T-helper 22 cell (primary cell): Measurements from ENCODE around the gene ENTPD7.
A peak's percentile ranks its signal among the peaks of the same experiment; 100 is the strongest.
"Not testable (repeated sequence)": the region's sequence is repeated elsewhere in the genome, so short reads cannot be mapped to it uniquely, and the experiment has no call there.

ENCODE experiments used
- DNase-seq: peaks from one replicate; pipeline ENCODE4 v3.0.0-alpha.2; 2020; ENCODE audit warnings: low read depth

ENTPD7 gene

DNA sequence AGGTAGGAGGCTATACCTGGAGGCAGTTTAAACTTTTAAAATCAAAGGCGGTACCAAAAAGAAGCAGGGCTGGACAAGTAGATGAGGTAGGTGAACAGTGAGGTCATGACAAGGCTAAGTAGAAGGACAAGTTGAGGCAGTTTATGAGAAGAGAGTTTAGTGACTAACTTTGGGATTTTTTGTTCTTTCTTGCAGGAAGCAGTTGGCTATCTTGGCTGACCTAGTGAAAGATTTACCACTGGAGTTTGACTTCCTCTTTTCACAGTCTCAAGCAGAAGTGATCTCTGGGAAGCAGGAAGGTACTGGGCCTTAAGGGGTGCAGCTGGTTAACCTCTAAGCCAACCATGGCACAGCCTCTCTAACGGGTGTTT is 26.3 kb downstream of the ENTPD7 start:
- no peak for DNase-seq

DNA sequence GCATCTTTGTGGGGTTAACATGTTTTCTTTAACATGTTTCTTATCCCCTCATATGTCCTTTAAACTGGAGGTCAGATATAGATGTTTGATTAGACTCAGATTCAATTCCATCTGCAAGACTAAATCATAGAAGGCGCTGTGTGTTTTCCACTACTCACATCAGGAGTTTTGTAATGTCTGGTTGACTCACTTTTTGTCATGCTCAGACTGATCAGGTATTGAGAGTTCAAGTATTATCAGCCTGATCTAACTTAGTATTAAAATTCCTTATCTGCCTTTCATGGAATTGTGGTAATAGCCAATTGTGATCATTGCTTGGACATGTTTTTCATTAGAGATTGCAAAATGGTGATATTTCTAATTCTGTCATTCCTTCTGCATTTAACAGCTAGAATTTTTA is 30.2 kb downstream of the ENTPD7 start:
- DNase-seq: no peak

DNA sequence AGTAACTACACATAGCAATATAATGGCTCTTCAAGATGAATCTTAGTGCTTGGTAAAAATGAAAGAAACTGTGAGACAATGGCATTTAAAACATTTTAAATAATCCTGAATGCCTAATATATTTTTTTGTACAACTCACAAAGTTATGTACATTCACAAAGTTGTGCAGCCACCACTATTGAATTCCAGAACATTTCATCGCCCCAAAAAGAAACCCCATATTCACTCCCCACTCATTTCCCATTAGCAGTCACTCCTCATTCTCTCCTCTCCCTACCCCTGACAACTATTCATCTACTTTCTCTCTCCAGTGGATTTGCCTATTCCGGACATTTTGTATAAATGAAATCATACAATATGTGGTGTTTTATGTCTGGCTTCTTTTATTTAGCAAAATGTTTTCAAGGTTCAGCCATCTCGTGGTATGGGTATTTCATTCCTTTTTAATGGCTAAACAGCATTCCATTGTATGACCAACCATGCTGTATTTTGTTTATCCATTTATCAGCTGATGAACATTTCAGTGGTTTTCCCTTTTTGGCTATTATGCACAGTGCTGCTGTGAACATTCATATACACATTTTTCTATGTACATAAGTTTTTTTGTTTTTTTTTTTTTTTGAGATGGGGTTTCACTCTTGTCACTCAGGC is 34.7 kb downstream of the ENTPD7 start:
- no peak for DNase-seq

DNA sequence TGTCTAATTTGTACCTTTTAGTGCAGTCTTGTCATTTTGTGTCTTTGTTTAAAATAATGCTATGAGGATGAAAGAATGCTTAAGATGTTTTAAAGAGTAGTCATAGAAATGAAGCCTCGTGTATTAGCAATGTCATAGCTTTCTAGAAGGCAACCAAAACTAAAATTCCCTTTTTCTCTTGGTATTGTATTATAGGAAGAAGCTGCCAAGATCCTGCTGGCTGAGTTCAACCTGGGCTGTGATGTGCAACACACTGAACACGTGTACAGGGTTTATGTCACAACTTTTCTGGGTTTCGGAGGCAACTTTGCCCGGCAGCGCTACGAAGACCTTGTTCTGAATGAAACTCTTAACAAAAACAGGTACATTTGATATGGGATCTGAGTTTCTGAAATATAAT is 36.5 kb downstream of the ENTPD7 start:
- no peak for DNase-seq

DNA sequence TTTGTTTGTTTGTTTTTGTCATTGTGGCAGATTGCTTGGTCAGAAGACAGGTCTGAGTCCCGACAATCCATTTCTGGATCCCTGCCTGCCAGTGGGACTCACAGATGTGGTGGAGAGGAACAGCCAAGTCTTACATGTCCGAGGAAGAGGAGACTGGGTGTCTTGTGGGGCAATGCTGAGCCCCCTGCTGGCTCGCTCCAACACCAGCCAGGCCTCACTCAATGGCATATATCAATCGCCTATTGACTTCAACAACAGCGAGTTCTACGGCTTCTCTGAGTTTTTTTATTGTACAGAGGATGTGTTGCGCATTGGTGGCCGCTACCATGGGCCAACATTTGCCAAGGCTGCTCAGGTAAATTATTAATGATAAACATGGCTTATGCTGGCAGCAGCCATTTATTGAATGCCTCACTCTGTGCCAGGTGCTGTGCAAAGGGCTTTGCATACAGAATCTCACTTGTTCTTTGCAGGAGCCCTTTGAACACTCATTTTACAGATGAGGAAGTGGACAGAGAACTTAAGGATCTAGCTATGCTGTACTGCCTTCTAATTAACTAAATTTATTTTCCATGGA is 39.3 kb downstream of the ENTPD7 start:
- DNase-seq: no peak

DNA sequence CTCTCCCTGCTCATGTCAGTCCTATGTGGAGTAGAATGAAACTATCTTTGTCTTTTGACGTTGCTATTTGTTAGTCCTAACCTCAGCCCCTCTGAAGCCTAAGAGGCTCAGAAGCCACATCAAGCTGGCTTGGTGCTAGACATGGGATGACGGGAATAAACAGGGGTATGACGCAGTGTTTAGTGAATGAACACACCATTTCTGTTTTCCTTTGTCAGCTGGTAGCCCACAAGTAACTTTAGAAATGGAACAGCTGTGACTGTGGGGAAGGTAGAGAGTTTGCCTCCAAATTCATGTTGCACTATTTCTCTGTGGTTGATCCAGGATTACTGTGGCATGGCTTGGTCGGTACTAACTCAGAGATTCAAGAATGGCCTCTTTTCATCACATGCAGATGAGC is 41.3 kb downstream of the ENTPD7 start:
- no peak for DNase-seq

DNA sequence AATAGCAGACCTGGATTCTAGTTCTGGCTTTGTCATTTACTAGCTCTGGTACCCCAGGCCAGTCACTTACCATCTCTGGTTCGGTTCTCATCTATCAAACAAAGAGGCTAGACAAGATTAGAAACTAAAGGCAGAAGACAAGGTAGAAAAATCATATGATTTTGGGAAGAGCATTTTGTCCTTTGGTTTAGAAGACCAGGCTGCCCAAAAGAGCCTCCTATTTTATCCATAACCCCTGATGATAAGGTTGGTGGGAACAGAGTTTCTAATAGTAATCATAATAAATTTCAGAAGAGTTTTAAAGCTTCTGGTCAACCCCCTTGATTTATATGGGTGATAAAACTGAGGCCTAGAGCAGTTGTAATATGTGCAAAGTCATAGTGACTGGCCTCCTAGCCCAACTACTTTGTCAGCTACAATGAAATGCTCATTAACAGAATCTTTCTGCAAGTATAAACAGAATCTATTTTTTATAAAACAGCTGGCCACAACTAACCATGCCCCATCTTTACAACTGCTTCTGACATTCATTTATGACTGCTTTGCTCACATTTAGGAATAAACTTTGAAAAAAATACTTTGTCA is 49.2 kb downstream of the ENTPD7 start:
- DNase-seq: no peak

DNA sequence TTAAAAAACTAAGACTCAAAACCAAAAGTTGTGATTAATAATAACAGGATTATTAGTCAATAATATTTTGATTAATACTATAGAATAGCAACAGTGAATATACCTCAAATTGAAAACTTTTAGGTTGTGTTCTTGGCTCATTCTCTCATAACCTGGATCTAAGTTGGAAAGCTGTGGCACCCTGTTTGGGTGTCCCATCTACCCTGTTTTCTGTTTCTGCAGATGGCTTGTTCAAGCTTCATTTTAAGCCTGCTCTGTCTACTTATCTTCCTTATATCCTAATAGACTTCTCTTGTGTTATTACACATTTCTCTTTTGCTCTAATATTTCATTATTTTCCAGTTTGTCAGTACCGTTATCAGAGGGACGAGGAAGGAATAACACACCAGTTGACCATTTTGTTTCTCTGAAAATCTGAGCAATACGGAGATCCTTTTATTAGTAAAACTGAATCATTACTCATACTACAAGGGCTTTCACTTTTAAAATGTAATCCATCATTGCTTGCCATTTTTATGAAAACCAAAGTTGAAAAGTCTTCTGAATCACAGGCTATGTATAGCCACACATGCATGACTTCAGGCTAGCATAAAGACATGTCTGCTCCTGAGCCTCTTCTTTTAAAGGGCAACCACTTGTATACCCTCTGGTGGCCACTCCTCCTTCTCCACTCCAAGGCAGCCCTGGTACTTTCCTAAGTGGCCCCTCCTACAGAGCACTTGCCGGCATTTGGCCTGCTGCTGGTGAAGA is 50.3 kb downstream of the ENTPD7 start:
- DNase-seq: no peak

DNA sequence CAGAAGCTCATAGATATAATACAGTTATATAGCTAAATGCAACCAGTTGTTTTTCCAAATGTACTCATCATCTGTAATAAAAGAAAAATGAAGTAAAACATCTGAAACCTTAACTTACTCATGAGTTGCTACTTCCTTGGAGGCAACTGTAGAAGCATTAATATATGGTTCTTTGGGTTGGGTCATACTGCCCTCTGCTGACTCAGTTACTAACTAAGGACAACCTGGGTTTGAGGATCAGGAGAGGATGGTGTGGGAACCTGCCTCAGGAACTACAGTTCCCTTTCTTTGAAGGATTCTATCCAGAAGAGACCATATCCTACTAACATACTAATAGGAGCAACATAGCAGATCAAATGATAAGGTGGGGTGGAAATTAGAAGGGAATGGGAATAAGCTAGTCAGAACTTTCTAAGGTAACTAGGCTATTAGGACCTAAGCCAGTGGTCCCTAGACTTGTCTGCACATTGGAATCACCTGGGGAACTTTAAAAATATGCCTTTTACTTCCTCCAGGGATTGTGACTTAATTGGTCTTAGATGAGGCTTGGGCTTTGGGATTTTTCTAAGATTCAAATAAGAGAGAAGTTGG is 51.9 kb downstream of the ENTPD7 start:
- DNase-seq: no peak

DNA sequence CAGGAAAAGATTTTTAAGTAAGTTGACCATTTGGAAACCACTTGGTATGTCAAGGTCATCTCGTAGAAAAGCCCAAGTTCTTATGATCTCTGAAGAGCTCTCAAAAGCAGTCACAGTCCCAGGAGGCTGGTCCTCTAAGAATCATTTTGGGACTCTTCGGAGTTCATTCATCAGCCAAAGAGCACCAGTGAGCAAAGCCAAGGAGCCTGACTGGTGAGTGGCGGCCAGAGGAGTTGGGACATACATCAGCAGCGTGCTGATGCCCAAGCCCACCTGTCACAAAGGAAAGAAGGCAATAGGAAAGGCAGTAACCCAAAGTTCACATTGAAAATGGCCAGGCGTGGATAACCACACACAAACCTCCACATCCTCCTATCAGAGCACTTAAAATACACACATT is 55.1 kb downstream of the ENTPD7 start:
- DNase-seq: no peak

DNA sequence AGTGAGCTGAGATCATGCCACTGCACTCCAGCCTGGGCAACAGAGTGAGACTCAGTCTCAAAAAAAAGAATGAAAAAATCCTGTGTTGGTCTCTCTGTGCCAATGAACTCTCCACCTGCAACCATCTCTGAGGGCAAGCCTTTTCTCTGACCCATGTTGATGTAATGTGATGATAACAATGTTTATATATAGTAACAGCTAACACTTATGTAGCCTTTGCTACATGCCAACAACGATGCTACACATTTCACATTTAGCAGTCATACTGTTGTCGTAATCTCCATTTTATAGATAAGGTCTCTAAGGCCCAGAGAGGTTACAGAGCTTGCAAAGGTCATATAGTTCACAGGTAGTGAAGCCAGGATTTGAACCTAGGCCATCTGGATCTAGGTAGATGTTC is 61.1 kb downstream of the ENTPD7 start:
- no peak for DNase-seq

DNA sequence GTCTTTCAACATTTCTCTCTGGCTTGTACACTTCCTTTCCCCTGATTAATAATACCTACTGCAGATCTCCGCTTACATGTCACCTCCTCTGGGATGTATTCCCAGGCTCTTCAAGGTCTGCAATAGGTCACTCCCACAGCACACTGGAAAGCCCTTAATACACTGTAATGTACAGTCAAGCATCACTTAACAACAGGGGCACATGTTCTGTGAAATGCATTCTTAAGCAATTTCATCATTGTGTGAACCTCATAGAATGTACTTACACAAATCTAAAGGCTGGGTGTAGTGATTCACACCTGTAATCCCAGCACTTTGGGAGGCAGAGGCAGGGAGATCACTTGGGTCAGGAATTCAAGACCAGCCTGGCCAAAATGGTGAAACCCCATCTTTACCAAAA is 70.7 kb downstream of the ENTPD7 start:
- no peak for DNase-seq

DNA sequence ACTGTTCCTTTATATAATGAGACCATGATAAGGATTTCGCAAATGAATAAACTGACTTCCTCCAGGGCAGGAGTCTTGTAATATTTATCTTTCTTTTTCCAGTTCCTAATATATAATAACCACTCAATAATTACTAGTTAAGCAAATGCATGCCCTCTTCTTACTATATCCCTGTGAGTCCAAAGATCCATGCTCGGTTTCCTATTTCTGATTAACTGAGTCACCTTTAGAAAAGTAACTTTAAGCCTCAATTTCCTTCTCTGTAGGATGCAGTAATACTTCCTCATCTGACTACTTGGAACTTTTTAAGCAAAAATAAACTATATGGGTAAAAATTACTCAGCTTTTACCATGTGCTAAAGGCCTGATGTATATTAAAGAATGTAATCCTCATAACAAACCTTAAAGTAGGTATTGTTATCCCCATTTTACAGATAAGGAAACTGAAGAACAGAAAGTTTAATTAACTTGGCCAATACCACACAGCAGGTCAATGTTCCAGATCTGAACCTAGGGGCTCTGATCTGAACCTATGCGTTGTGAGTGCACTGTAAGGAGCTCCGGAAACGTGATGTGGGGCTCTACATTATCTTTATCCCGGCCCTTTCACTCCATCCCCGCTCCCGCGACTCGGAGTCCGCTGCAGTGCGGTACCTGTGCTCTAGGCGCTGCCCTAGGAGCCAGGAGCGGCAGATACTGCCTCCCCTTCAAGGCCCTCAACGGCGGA is 72.2 kb downstream of the ENTPD7 start:
- DNase-seq: no peak

DNA sequence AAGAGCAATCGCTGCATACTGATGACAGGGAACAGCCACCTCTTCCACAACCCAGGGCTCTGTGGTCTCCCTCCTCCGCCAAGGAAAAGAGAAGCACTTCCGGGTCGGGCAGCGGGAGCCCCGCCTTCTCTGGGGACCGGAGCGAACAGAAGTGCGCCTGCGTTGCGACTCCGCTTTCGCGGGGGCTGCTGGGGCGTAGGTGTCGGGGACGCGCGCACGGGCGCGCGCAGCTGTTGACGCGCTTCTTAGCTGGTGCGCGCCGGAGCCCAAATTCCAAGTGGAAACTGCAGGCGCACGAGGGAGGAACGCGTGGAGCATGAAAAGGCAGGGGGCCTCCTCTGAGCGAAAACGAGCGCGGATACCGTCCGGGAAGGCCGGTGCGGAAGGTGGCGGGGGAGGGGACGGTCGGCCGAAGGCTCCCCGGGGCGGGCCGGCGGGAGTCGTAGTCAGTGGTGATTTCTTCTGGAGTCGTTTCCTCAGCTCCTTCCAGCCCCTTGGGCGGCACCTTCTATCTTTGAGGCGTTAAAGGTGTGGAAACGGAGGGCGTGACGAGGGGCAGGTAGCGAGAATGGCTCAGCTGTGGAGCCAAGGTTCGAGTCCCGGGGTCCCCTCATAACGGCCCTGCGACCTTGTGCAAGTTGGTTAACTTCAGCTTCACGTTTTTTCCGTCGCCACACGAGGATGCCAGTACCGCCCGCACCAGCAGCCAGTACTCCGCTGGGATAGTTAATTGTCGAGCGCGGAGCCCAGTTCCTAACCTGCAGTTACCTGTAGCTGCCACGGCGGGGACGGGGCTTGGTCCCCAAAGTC is 72.9 kb downstream of the ENTPD7 start, which contains the start of the genes COX15 and CUTC:
Gene COX15, minus strand, starts transcription at position 95 of the 810 bp plus-strand sequence. Its CDS starts 78 bp downstream, at position 17.
Gene CUTC, plus strand, starts transcription at position 202 of the 810 bp plus-strand sequence. Its CDS starts 115 bp downstream, at position 317.
- peak; percentile 91 for DNase-seq

DNA sequence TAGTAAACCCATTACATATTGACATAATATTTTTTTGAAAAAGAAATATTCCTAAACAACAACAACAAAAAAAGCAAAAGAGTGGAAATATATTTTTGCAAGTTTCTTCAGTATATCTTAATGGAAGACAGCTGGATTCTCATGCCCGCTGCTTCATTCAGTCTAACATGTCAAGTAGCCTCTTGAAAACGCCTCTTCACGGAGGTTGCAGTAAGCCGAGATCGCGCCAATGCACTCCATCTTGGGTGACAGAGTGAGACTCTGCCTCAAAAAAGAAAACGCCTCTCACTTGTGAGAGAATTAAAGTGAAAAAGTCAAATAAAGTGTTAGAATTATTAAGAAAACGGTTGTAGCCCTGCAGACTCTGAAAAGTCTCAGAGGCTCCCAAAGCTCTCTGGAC is 74.1 kb downstream of the ENTPD7 start:
- no peak for DNase-seq

DNA sequence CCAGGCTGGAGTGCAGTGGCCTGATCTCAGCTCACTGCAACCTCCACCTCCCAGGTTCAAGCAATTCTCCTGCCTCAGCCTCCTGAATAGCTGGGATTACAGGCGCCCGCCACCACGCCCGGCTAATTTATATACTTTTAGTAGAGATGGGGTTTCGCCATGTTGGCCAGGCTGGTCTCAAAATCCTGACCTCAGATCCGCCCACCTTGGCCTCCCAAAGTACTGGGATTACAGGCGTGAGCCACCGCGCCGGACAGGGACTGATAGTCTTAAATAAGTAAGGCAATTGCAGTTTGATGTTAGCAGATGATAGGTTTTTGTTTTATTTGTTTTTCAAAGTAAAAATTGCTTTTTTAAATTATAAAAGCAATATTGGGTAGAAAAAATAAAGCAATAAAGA is 74.8 kb downstream of the ENTPD7 start:
- not testable (repeated sequence) for DNase-seq

DNA sequence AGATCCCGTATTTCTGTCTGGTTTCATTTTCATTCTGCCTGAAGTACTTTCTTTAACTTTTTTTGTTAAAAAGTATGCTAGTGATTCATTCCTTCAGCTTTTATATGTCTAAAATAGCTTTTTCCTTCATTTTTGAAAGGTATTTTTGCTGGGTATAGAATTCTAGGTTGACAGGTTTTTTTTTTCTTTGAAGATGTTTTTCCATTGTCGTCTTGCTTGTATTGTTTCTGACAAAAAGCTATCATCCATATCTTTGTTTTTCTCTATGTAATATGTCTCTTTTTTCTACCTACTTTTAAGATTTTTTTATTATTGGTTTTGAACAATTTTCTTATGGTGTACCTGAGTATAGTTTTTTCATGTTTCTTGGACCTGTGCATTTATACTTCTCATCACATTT is 81.0 kb downstream of the ENTPD7 start:
- DNase-seq: no peak

DNA sequence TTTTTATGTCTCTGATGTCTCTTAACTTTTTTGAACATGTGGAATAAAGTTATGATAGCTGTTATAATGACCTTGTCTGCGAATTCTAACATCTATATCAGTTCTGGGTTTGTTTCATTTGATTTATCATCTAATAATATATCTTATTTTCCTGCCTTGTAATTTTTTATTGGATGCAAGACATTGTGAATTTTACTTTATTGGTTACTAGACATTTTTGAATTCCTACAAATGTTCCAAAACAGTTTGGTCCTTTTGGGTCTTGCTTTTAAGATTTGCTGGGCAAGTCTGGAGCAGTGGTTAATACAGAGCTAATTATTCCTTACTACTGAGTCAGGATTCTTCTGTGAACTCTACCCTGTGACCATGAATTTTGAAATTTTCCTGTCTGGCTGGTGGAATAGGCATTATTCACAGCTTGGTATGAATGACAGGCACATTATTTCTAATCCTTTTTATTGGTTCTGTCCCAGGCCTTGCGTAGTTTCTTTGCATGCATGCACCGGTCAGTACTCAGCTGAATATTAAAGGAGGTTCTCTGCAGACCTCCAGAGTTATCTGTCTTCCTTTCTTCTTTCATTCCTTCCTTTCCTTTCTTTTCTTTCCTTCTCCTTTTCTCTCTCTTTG is 81.7 kb downstream of the ENTPD7 start:
- DNase-seq: no peak

DNA sequence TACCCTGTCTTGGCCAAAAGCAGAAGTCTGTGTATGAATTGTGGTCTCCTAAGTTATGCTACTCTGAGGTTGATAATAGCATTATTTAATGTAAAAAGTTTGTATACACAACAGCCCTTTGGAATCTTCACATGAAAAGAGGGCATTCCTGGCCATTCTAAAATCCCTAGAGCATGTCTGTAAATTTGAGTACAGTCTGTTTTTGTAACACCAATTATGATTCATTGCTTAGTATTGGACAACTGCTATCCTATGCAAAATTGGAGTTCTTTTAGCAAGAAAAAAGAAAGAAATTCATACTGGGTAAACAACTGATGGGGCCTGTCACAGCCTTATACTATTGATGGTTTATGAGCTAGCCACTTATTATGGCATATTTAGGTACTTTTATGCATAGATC is 82.9 kb downstream of the ENTPD7 start:
- no peak for DNase-seq

DNA sequence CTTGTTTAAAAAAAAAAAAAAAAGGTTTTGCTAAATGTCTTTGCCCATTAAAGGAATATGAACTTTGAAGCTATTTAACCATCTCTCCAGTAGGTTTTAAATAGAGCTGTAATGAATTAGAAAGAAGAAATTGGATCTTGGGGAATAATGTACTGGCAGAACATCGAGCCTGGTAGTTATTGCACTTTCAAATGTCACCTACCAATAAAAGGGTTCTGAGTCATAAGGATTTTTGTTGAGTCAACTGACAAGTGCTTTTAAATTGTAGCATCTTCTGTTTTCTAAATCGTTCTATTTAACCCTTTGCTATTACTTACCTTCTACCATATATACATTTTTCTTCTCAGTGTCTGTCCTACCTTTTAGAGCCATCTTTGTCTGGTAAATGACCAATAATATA is 83.4 kb downstream of the ENTPD7 start:
- DNase-seq: no peak

DNA sequence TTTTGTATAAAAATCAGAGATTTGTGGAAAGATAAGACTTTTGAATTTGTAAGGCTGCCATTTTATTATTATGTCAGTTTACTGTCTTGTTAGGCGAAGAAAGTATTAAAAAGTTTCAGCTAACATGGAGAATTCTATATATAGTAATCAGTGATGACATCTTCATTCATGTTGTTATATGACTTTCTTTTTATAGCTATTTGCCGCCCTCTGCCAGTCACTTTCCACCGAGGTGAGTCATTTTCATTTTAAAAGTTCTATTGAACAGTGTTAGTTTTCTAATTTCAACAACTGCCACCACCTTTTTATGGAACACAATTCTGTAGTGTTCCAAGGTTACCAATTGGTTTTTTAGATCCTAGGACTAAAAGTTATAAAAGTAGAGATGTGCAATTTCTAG is 84.5 kb downstream of the ENTPD7 start:
- DNase-seq: no peak
